PC-9 (cell line): ENCODE results near the gene CDKN3.

Experiments
- CTCF ChIP-seq: fragments of 200-600 bp; sonication (generic); conservative IDR thresholded peaks from 2 replicates; pipeline ENCODE4 v1.6.1; 2017; ENCODE audit warnings: mixed run types, antibody characterized with exemption, mild to moderate bottlenecking, moderate library complexity
- EZH2 ChIP-seq: fragments of 200-600 bp; sonication (generic); IDR thresholded peaks from 2 replicates; pipeline ENCODE4 v1.8.0; 2017; ENCODE audit warnings: antibody characterized with exemption, low read depth

DNA sequence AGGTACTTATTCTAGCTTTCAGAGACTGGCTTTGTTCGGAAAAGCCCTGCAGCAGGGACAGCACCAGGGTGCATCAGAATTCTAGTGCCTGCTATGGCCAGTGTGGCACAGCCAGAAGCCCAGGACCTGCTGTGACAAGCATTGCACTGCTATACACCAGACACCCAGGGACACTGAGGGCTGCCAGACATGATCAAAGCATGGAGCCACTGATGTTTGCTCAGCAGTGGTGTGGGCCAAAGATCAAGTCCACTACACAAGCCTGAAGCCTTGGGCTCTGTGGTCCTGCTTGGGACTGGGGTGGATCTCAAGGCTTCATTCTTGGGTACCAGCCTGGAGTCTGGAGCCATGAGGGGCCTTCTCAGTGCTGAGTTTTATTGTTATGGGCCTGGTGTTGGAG is 36.1 kb upstream of the CDKN3 start:
- TF ChIP-seq CTCF (no peak), EZH2 (no peak)
